GM21717 (cell line): ENCODE measurements around the gene ZFYVE26.
"Not testable (repeated sequence)": the region's sequence is repeated elsewhere in the genome, so short reads cannot be mapped to it uniquely, and the experiment has no call there.

Experiments used
- ATAC-seq: cut with Tn5 transposase; IDR thresholded peaks from one replicate; pipeline ENCODE4 v1.9.1; 2021; ENCODE audit warnings: mild to moderate bottlenecking, moderate library complexity; ENCODE audit not compliant: unreplicated experiment

The ZFYVE26 gene

GRCh38 chr14:67759916-67760315, 56.5 kb downstream of the ZFYVE26 start:
- ATAC-seq, result no peak

- no peak for ATAC-seq
Observed at GRCh38 chr14:67757175-67757574, 59.2 kb downstream of the ZFYVE26 start.

- no peak for ATAC-seq
Observed at GRCh38 chr14:67756496-67756895, 59.9 kb downstream of the ZFYVE26 start.

GRCh38 chr14:67749341-67750084, 66.9 kb downstream of the ZFYVE26 start:
- no peak for ATAC-seq

- no peak for ATAC-seq
Observed at GRCh38 chr14:67748312-67748711, 68.1 kb downstream of the ZFYVE26 start.

GRCh38 chr14:67746927-67747326, 69.5 kb downstream of the ZFYVE26 start:
- peak; percentile 74 for ATAC-seq

GRCh38 chr14:67744046-67744445, 72.3 kb downstream of the ZFYVE26 start:
- no peak for ATAC-seq

- ATAC-seq, result no peak
Observed at GRCh38 chr14:67738740-67739504, 77.5 kb downstream of the ZFYVE26 start.

- ATAC-seq, result no peak
Observed at GRCh38 chr14:67736771-67737170, 79.6 kb downstream of the ZFYVE26 start.

GRCh38 chr14:67735336-67736147, 80.8 kb downstream of the ZFYVE26 start:
- ATAC-seq, result no peak

- ATAC-seq, result no peak
Observed at GRCh38 chr14:67734675-67735074, 81.7 kb downstream of the ZFYVE26 start.

GRCh38 chr14:67733616-67734015, 82.8 kb downstream of the ZFYVE26 start:
- ATAC-seq, result no peak

- ATAC-seq, result no peak
Observed at GRCh38 chr14:67729072-67729885, 87.1 kb downstream of the ZFYVE26 start.

- no peak for ATAC-seq
Observed at GRCh38 chr14:67728258-67728657, 88.1 kb downstream of the ZFYVE26 start.

GRCh38 chr14:67727361-67727760, 89.0 kb downstream of the ZFYVE26 start:
- ATAC-seq, result no peak

GRCh38 chr14:67725171-67725570, 91.2 kb downstream of the ZFYVE26 start:
- no peak for ATAC-seq

GRCh38 chr14:67722293-67722692, 94.1 kb downstream of the ZFYVE26 start:
- ATAC-seq, result no peak

- no peak for ATAC-seq
Observed at GRCh38 chr14:67721875-67722274, 94.5 kb downstream of the ZFYVE26 start.

GRCh38 chr14:67719866-67720265, 96.5 kb downstream of the ZFYVE26 start:
- no peak for ATAC-seq

GRCh38 chr14:67719385-67719784, 97.0 kb downstream of the ZFYVE26 start:
- not testable (repeated sequence) for ATAC-seq

GRCh38 chr14:67718265-67718664, 98.1 kb downstream of the ZFYVE26 start:
- ATAC-seq, result no peak
